B cell (primary cell): ENCODE data around the gene MRPL17. TPM values are rescaled to one million over a fixed set of nuclear protein-coding genes. Genes with fewer than 3 reads are reported as not detected.

Source experiments
- ATAC-seq: fragments of 200-7000 bp; cut with Tn5 transposase; one replicate; pipeline ENCODE4 v1.10.0; 2021; ENCODE audit warnings: low read depth, mild to moderate bottlenecking, moderate number of reproducible peaks, moderate library complexity
- CTCF ChIA-PET: fragments of 350-600 bp; sonication (Branson Sonifier 250); formaldehyde crosslinking; loops from one replicate; lab custom pipeline; 2021; ENCODE audit warnings: antibody characterized with exemption, inconsistent platforms; lab: Charles Lee
- POLR2A ChIA-PET: fragments of 350-600 bp; sonication (Branson Sonifier 250); formaldehyde crosslinking; loops from one replicate; lab custom pipeline; 2021; ENCODE audit warnings: antibody characterized with exemption; lab: Charles Lee
- DNase-seq: peaks from one replicate; pipeline ENCODE4 v3.0.0; 2013
- H2AFZ ChIP-seq: 2 replicates; pipeline ENCODE4 v1.6.1; 2012; ENCODE audit warnings: mild to moderate bottlenecking, low read depth, low read length; ENCODE audit not compliant: insufficient read depth, poor library complexity, severe bottlenecking
- H3K27ac ChIP-seq, 2 donors: 1 replicate in 1 of 2; 2 replicates in 1 of 2; pipeline ENCODE4 v1.5.1; 2012 to 2013; ENCODE audit warnings: low read length in 2 of 2, mild to moderate bottlenecking in 2 of 2, moderate library complexity in 1 of 2
- H3K27me3 ChIP-seq, 4 experiments: fragments of 200-600 bp in 1 of 4; sonication (generic) in 1 of 4; replicated peaks in 1 of 4; 1 replicate in 2 of 4; 2 replicates in 2 of 4; pipeline versions ENCODE4 v1.6.1 to v1.7.0; 2013 to 2016; ENCODE audit warnings: low read length in 3 of 4, mild to moderate bottlenecking in 2 of 4, mixed read lengths in 1 of 4, moderate library complexity in 1 of 4; ENCODE audit not compliant: insufficient read depth in 4 of 4, control insufficient read depth in 3 of 4; ENCODE audit errors: control extremely low read depth in 1 of 4
- H3K36me3 ChIP-seq, 2 experiments: replicated peaks in 1 of 2; 1 replicate in 1 of 2; 2 replicates in 1 of 2; pipeline versions ENCODE4 v1.6.1 to v1.7.1; 2013; ENCODE audit warnings: low read length in 1 of 2; ENCODE audit not compliant: insufficient read depth in 2 of 2, control insufficient read depth in 1 of 2; ENCODE audit errors: control extremely low read depth in 1 of 2, extremely low read depth in 1 of 2
- H3K4me1 ChIP-seq, 2 donors: fragments of 200-600 bp in 1 of 2; sonication (generic) in 1 of 2; 1 replicate in 1 of 2; 2 replicates in 1 of 2; pipeline versions ENCODE4 v1.5.1 to v1.6.1; 2013 to 2017; ENCODE audit warnings: low read length in 2 of 2; ENCODE audit not compliant: control insufficient read depth in 2 of 2, insufficient read depth in 2 of 2
- H3K4me2 ChIP-seq: replicated peaks from 2 replicates; pipeline ENCODE3; 2012; ENCODE audit warnings: mild to moderate bottlenecking, low read depth, low read length; ENCODE audit not compliant: poor library complexity, severe bottlenecking
- H3K4me3 ChIP-seq, 5 experiments: fragments of 200-600 bp in 1 of 5; sonication (generic) in 1 of 5; 1 replicate in 3 of 5; 2 replicates in 2 of 5; pipeline versions ENCODE4 v1.5.1 to v1.7.0; 2011 to 2016; ENCODE audit warnings: low read length in 4 of 5, mild to moderate bottlenecking in 4 of 5, low read depth in 2 of 5, control low read depth in 1 of 5, moderate library complexity in 1 of 5; ENCODE audit not compliant: insufficient read depth in 1 of 5; ENCODE audit errors: control extremely low read depth in 1 of 5, extremely low read depth in 1 of 5
- H3K79me2 ChIP-seq: fragments of 200-600 bp; sonication (generic); one replicate; pipeline ENCODE4 v1.6.0; 2016; ENCODE audit warnings: low read length; ENCODE audit not compliant: control insufficient read depth, insufficient read depth
- H3K9ac ChIP-seq: fragments of 200-600 bp; sonication (generic); 2 replicates; pipeline ENCODE4 v1.6.1; 2017; ENCODE audit warnings: mild to moderate bottlenecking, low read length, moderate library complexity
- H3K9me3 ChIP-seq, 3 donors: one replicate each; pipeline versions ENCODE4 v1.6.1 to v1.7.1; 2013; ENCODE audit warnings: low read length in 2 of 3; ENCODE audit not compliant: control insufficient read depth in 2 of 3, insufficient read depth in 1 of 3; ENCODE audit errors: control extremely low read depth in 1 of 3
- H4K20me1 ChIP-seq: 2 replicates; pipeline ENCODE4 v1.6.0; 2012; ENCODE audit warnings: mild to moderate bottlenecking, low read length; ENCODE audit not compliant: insufficient read depth, control insufficient read depth, poor library complexity, severe bottlenecking
- H3K27ac Mint-ChIP-seq: one replicate; pipeline ENCODE4 v1.8.0; 2021; ENCODE audit warnings: mixed read lengths
- H3K27me3 Mint-ChIP-seq: one replicate; pipeline ENCODE4 v1.8.0; 2021; ENCODE audit warnings: mixed read lengths
- H3K4me1 Mint-ChIP-seq: one replicate; pipeline ENCODE4 v1.8.0; 2021; ENCODE audit warnings: mixed read lengths
- H3K4me3 Mint-ChIP-seq: one replicate; pipeline ENCODE4 v1.8.0; 2021; ENCODE audit warnings: mixed read lengths
- H3K9me3 Mint-ChIP-seq: one replicate; pipeline ENCODE4 v1.8.0; 2022; ENCODE audit warnings: mixed read lengths; ENCODE audit not compliant: insufficient read depth
- CTCF ChIP-seq: fragments of 200-600 bp; IDR thresholded peaks from one replicate; pipeline ENCODE4 v1.8.0; 2022; ENCODE audit warnings: antibody characterized with exemption, mild to moderate bottlenecking
- EZH2 ChIP-seq: IDR thresholded peaks from 2 replicates; pipeline ENCODE4 v1.6.1; 2012; ENCODE audit warnings: borderline replicate concordance, low read depth, mild to moderate bottlenecking, moderate library complexity, low read length; ENCODE audit not compliant: insufficient read depth, poor library complexity, severe bottlenecking
- WGBS: methylation state at CpG from one replicate; pipeline ENCODE4 v1.1.5; 2013; ENCODE audit warnings: missing lambda C conversion rate; ENCODE audit not compliant: insufficient coverage; 5-methylcytosine and 5-hydroxymethylcytosine counted together
- intact Hi-C: fragments of 100-400 bp; cut with micrococcal nuclease; formaldehyde crosslinking; loops from one replicate; pipeline ENCODE4 v1.10.0; 2022
- polyA plus RNA-seq: library from polyadenylated mRNA; depleted of rRNA; stranded (reverse); fragments of >200 nt; gene quantifications from 2 replicates; pipeline ENCODE4 v1.2.3, GENCODE V29; 2012
- total RNA-seq, 2 donors: library from RNA; stranded (reverse); fragments of 120-200 nt in 1 of 2; gene quantifications; 1 replicate in 1 of 2; 2 replicates in 1 of 2; pipeline versions ENCODE4 v1.2.3 to v1.2.4, GENCODE V29; 2013 to 2022

MRPL17 gene
- total and polyA plus RNA-seq, 2 donors (not counting 1 experiment from before 2014, with no cell fraction given): 9.9 to 18.2 TPM

- WGBS: no CpG with 5 or more reads among the region's 6 CpGs
- H3K27me3 ChIP-seq: no peaks in the 10 kb centered on the region
- DNase-seq (no peak), ATAC-seq (no peak)
- H3K36me3 ChIP-seq: peaks cover 0 to 32% of the 10 kb centered on the region in 2 experiments
- intact Hi-C loops: no loop called here
- no peak overlapping the region for H3K4me2 ChIP-seq
- H2AFZ ChIP-seq: no peak overlapping the region
- H3K27ac Mint-ChIP-seq: peak overlapping the region; percentile 46
- TF ChIP-seq CTCF: no peak
- no peak for TF ChIP-seq EZH2
- ChIA-PET CTCF (interaction anchor here (0.6 to 4.2 kb wide), 7 partner anchors 10 to 28 kb away, joined by 3 to 41 read pairs (median 4); no protein-coding TSS in a partner anchor), POLR2A (no interaction called here)
- no peak overlapping the region for H3K9ac ChIP-seq
- H3K9me3 ChIP-seq: peaks cover 0 to 4% (median 0%) of the 10 kb centered on the region in 3 donors
- H3K4me1 Mint-ChIP-seq: peaks cover 52% of the 10 kb centered on the region
- no peak overlapping the region for H3K4me3 ChIP-seq
- H4K20me1 ChIP-seq: peaks cover 40% of the 10 kb centered on the region
- no peaks in the 10 kb centered on the region for H3K9me3 Mint-ChIP-seq
- peaks cover 0 to 6% of the 10 kb centered on the region in 2 donors for H3K4me1 ChIP-seq
- H3K27me3 Mint-ChIP-seq: no peaks in the 10 kb centered on the region
- H3K4me3 Mint-ChIP-seq: no peak overlapping the region
- H3K79me2 ChIP-seq: peaks cover 68% of the 10 kb centered on the region
- no peak overlapping the region for H3K27ac ChIP-seq
Observed at GRCh38 chr11:6727971-6728760, 45.0 kb upstream of the MRPL17 start.

- peaks cover 64% of the 10 kb centered on the region for H4K20me1 ChIP-seq
- Mint-ChIP-seq H3K4me3 (no peak overlapping the region), H3K4me1 (peaks cover 66% of the 10 kb centered on the region), H3K9me3 (no peaks in the 10 kb centered on the region), H3K27ac (no peak overlapping the region), H3K27me3 (no peaks in the 10 kb centered on the region)
- TF ChIP-seq CTCF: no peak
- no peak for TF ChIP-seq EZH2
- peaks cover 0 to 4% (median 0%) of the 10 kb centered on the region in 3 donors for H3K9me3 ChIP-seq
- DNase-seq (no peak), ATAC-seq (no peak)
- WGBS: no CpG with 5 or more reads among the region's 2 CpGs
- no peaks in the 10 kb centered on the region for H3K27me3 ChIP-seq
- H3K4me2 ChIP-seq: no peak overlapping the region
- H2AFZ ChIP-seq: no peak overlapping the region
- H3K9ac ChIP-seq: no peak overlapping the region
- peaks cover 93% of the 10 kb centered on the region for H3K79me2 ChIP-seq
- intact Hi-C loops: no loop called here
- peaks cover 9 to 13% of the 10 kb centered on the region in 2 donors for H3K4me1 ChIP-seq
- ChIA-PET CTCF (no interaction called here), POLR2A (no interaction called here)
- peaks cover 3 to 53% of the 10 kb centered on the region in 2 experiments for H3K36me3 ChIP-seq
- H3K27ac ChIP-seq: no peak overlapping the region
- H3K4me3 ChIP-seq: no peak overlapping the region
Observed at GRCh38 chr11:6725386-6725896, 42.3 kb upstream of the MRPL17 start.
